Sigmoid colon (tissue), 7 donors: ENCODE results near the gene LONRF2. TPM values are rescaled to one million over a fixed set of nuclear protein-coding genes. Genes with fewer than 3 reads are reported as not detected.
"Not testable (repeated sequence)": the region's sequence is repeated elsewhere in the genome, so short reads cannot be mapped to it uniquely, and the experiment has no call there.

ENCODE experiments used
- DNase-seq: peaks from one replicate; pipeline ENCODE4 v3.0.0-alpha.2; 2019
- H3K27ac ChIP-seq, 4 donors: fragments of 200-600 bp; sonication (generic); one replicate each; pipeline ENCODE4 v1.5.1; 2016 to 2019; ENCODE audit warnings: mild to moderate bottlenecking in 1 of 4
- H3K27me3 ChIP-seq, 3 donors: fragments of 200-600 bp; sonication (generic); one replicate each; pipeline ENCODE4 v1.5.1; 2019; ENCODE audit warnings: mild to moderate bottlenecking in 1 of 3
- H3K36me3 ChIP-seq, 4 donors: fragments of 200-600 bp; sonication (generic); one replicate each; pipeline ENCODE4 v1.5.1; 2016 to 2019
- H3K4me1 ChIP-seq, 4 donors: fragments of 200-600 bp; sonication (generic); one replicate each; pipeline ENCODE4 v1.5.1; 2017 to 2019
- H3K4me3 ChIP-seq, 4 donors: fragments of 200-600 bp; sonication (generic); one replicate each; pipeline ENCODE4 v1.5.1; 2017 to 2019; ENCODE audit warnings: mild to moderate bottlenecking in 2 of 4, moderate library complexity in 1 of 4
- H3K9me3 ChIP-seq, 4 donors: fragments of 200-600 bp in 3 of 4; sonication (generic) in 3 of 4; one replicate each; pipeline versions ENCODE4 v1.5.1 to v1.6.1; 2013 to 2019
- EP300 ChIP-seq, 4 donors: sonication (generic); formaldehyde crosslinking; IDR thresholded peaks; one replicate each; pipeline ENCODE4 v1.6.1; 2017; ENCODE audit warnings: antibody characterized with exemption in 4 of 4
- POLR2A ChIP-seq, 2 donors: fragments of 450-650 bp; IDR thresholded peaks; one replicate each; pipeline ENCODE4 v1.6.1; 2016; ENCODE audit warnings: antibody characterized with exemption in 2 of 2, mild to moderate bottlenecking in 2 of 2, moderate library complexity in 2 of 2
- POLR2AphosphoS5 ChIP-seq, 4 donors: sonication (generic); formaldehyde crosslinking; IDR thresholded peaks; one replicate each; pipeline ENCODE4 v1.6.1; 2017; ENCODE audit warnings: antibody characterized with exemption in 4 of 4
- whole genome bisulfite sequencing, 2 donors: extraction: QIAGEN DNeasy Blood & Tissue Kit; methylation state at CpG; one replicate each; pipeline ENCODE4 v1.1.7; 2013; 5-methylcytosine and 5-hydroxymethylcytosine counted together
- intact Hi-C: fragments of 100-400 bp; cut with DNase I; formaldehyde crosslinking; loops from one replicate; pipeline ENCODE4 v1.15.1; 2023
- polyA plus RNA-seq, 3 donors: library from polyadenylated mRNA; stranded (reverse); fragments of 200-250 nt; gene quantifications; one replicate each; pipeline ENCODE4 v1.2.3, GENCODE V29; 2013
- total RNA-seq, 4 donors: library from RNA; depleted of rRNA; stranded (reverse); fragments of >200 nt; gene quantifications; one replicate each; pipeline ENCODE4 v1.1.0, GENCODE V29; 2016
- TF ChIP-seq, protein P1 (sequence below), 4 experiments: fragments of 450-650 bp in 3 of 4; fragments of 200-600 bp in 1 of 4; IDR thresholded peaks; one replicate each; pipeline ENCODE4 v1.5.1; 2016 to 2019; ENCODE audit warnings: antibody characterized with exemption in 4 of 4, mild to moderate bottlenecking in 3 of 4, moderate library complexity in 2 of 4
- donor health status: healthy with polysubstance abuse.
- donor health status: Bipolar disorder and iron deficiency.
- donor health status: healthy.

The LONRF2 gene
- total and polyA plus RNA-seq, 7 donors = under 0.01 to 25.8 (median 14.6) TPM

DNA sequence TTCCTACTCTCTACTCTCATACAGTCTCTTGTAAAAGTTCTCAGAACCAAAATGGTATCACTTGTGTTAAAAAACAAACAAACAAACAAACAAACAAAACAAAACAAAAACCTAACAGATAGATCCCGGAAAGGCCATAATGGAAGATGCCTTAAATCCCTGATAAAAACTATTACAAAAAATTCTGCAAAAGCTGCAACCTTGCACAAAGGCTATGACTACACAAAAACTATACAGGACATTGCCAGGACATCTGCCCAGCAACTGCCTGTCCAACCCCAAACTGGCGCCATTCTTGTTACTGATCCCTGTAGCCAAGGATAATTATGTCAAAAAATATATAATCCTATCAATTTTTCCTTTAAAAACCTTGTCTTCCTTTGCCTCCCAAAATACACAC, 36.3 kb upstream of the LONRF2 start:
- 91 to 94% methylated on average over 2 of the region's 2 CpGs for WGBS, 2 donors
- H3K9me3 ChIP-seq = peaks cover 0 to 6% (median 2%) of the 10 kb centered on the region in 4 donors
- H3K36me3 ChIP-seq = no peaks in the 10 kb centered on the region
- TF ChIP-seq, protein P1, sequence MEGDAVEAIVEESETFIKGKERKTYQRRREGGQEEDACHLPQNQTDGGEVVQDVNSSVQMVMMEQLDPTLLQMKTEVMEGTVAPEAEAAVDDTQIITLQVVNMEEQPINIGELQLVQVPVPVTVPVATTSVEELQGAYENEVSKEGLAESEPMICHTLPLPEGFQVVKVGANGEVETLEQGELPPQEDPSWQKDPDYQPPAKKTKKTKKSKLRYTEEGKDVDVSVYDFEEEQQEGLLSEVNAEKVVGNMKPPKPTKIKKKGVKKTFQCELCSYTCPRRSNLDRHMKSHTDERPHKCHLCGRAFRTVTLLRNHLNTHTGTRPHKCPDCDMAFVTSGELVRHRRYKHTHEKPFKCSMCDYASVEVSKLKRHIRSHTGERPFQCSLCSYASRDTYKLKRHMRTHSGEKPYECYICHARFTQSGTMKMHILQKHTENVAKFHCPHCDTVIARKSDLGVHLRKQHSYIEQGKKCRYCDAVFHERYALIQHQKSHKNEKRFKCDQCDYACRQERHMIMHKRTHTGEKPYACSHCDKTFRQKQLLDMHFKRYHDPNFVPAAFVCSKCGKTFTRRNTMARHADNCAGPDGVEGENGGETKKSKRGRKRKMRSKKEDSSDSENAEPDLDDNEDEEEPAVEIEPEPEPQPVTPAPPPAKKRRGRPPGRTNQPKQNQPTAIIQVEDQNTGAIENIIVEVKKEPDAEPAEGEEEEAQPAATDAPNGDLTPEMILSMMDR (IDR thresholded peaks at IDR 0.05) = no peak
- no peak for TF ChIP-seq EP300 (IDR thresholded peaks at IDR 0.05)
- no peak for TF ChIP-seq POLR2A (IDR thresholded peaks at IDR 0.05)
- no peak for TF ChIP-seq POLR2AphosphoS5 (IDR thresholded peaks at IDR 0.05)
- intact Hi-C loops = no loop called here
- no peak overlapping the region for H3K4me3 ChIP-seq
- no peaks in the 10 kb centered on the region for H3K4me1 ChIP-seq
- DNase-seq = no peak
- no peak overlapping the region for H3K27ac ChIP-seq
- no peaks in the 10 kb centered on the region for H3K27me3 ChIP-seq

DNA sequence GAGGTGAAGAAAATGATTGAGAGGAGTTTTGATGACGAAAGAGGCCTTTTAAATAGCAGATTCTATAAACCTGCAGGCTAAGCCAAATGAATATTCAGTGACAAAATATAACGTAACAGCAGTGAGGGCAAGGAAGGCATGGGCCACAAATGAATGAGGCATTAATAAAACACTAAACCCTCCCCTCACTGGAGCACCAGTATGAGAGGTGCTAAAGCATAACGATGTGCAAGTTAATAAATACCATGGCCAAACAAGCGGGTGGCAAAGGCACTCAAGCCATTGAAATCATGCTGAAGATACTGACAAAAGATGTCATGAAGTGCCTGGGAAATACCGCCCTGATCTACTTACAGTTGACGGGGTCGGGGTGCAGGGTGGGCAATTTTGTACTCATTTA, 30.2 kb upstream of the LONRF2 start:
- H3K4me3 ChIP-seq = no peak overlapping the region
- H3K27me3 ChIP-seq = no peaks in the 10 kb centered on the region
- intact Hi-C loops = no loop called here
- H3K27ac ChIP-seq = no peak overlapping the region
- WGBS, 2 donors = 69 to 83% methylated on average over 7 of the region's 7 CpGs
- H3K36me3 ChIP-seq = no peaks in the 10 kb centered on the region
- H3K9me3 ChIP-seq = no peaks in the 10 kb centered on the region
- no peaks in the 10 kb centered on the region for H3K4me1 ChIP-seq
- no peak for DNase-seq
- TF ChIP-seq EP300 (IDR thresholded peaks at IDR 0.05) (no peak), POLR2AphosphoS5 (IDR thresholded peaks at IDR 0.05) (no peak), POLR2A (IDR thresholded peaks at IDR 0.05) (no peak)
- TF ChIP-seq, protein P1 (IDR thresholded peaks at IDR 0.05) = no peak

DNA sequence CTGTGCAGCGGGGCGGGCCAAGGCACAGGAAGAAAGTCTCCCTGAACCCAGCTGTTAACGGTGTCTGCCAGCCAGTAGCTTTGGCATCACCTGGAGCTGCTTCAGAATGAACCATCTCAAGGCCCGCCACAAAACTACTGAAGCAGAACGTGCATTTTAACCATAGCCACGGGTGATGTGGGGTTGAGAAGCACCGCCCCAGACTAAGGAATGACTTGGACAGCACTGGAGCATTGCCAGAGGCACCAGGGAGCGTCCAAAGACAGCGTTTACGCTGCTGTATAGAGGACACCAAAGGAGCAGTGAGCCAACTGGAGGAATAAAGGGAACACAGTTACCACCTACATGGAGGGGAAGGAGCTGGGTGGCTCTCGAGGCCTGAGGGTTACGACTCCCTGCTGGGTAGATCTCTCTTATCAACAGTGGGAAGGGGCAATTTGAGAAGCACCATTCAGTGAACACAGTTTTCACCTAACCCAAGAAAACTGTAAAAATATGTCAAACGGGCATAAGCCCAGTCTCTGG, 28.4 kb upstream of the LONRF2 start:
- no peaks in the 10 kb centered on the region for H3K4me1 ChIP-seq
- 71 to 81% methylated on average over 13 of the region's 13 CpGs for WGBS, 2 donors
- H3K9me3 ChIP-seq = no peaks in the 10 kb centered on the region
- H3K27me3 ChIP-seq = no peaks in the 10 kb centered on the region
- H3K27ac ChIP-seq = no peak overlapping the region
- H3K36me3 ChIP-seq = no peaks in the 10 kb centered on the region
- TF ChIP-seq POLR2AphosphoS5 (IDR thresholded peaks at IDR 0.05) = no peak
- no peak for TF ChIP-seq EP300 (IDR thresholded peaks at IDR 0.05)
- TF ChIP-seq POLR2A (IDR thresholded peaks at IDR 0.05) = no peak
- TF ChIP-seq, protein P1 (IDR thresholded peaks at IDR 0.05) = no peak
- intact Hi-C loops = no loop called here
- H3K4me3 ChIP-seq = no peak overlapping the region
- no peak for DNase-seq

DNA sequence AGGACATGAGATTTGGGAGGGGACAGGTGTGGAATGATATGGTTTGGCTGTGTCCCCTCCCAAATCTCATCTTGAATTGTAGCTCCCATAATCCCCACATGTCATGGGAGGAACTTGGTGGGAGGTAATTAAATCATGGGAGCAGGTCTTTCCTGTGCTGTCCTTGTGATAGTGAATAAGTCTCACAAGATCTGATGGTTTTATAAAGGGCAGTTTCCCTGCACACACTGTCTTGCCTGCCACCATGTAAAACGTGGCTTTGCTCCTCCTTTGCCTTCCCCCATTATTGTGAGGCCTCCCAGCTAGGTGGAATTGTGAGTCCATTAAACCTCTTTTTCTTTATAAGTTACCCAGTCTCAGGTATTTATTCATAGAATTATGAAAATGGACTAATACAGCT, 22.8 kb upstream of the LONRF2 start:
- H3K9me3 ChIP-seq, intact Hi-C loops, DNase-seq, H3K27ac ChIP-seq, H3K27me3 ChIP-seq, H3K36me3 ChIP-seq, H3K4me1 ChIP-seq, H3K4me3 ChIP-seq: not testable (repeated sequence)
- WGBS, 2 donors = 12 to 37% methylated on average over 1 of the region's 1 CpG

DNA sequence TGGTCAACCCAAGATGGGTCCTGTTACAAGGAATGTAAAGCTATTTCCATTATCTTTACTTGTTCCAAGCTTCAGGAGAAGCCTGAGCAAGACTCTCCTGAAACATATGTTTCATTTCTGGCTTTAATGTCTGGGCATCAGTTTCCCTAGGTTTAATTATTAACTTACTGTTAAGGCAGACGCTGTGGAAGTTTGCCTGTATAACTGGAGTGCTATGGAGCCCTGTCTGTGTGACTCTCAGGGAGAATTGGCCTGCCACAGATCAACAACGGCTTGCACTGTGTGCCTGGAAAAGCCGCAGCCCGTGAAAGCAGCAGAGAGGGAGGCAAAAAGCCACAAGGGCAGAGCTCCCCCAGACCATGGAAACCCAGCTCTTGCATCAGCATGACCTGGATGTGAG, 22.1 kb upstream of the LONRF2 start:
- intact Hi-C loops = no loop called here
- 48 to 74% methylated on average over 4 of the region's 4 CpGs for WGBS, 2 donors

DNA sequence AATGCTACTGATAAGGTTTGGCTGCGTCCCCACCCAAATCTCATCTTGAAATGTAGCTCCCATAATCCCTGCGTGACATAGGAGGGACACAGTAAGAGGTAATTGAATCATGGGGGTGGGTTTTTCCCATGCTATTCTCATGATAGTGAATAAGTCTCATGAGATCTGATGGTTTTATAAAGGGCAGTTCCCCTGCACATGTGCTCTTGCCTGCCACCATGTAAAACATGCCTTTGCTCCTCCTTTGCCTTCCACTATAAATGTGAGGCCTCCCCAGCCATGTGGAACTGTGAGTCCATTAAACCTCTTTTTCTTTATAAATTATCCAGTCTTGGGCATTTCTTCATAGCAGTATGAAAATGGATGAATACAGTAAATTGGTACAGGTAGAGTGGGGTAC, 20.2 kb upstream of the LONRF2 start:
- DNase-seq, H3K27me3 ChIP-seq, intact Hi-C loops, H3K4me3 ChIP-seq, H3K9me3 ChIP-seq, H3K4me1 ChIP-seq, H3K27ac ChIP-seq, H3K36me3 ChIP-seq: not testable (repeated sequence)
- WGBS, 2 donors = 91 to 92% methylated on average over 2 of the region's 2 CpGs

More for the DNA sequence above, 22.1 kb upstream of the LONRF2 start:
- no peak overlapping the region for H3K27ac ChIP-seq
- H3K27me3 ChIP-seq = no peaks in the 10 kb centered on the region
- H3K9me3 ChIP-seq = no peaks in the 10 kb centered on the region
- H3K36me3 ChIP-seq = no peaks in the 10 kb centered on the region
- H3K4me1 ChIP-seq = no peaks in the 10 kb centered on the region
- H3K4me3 ChIP-seq = no peak overlapping the region
- DNase-seq = no peak
- TF ChIP-seq POLR2A (IDR thresholded peaks at IDR 0.05) = no peak
- TF ChIP-seq POLR2AphosphoS5 (IDR thresholded peaks at IDR 0.05) = no peak
- TF ChIP-seq EP300 (IDR thresholded peaks at IDR 0.05) = no peak
- TF ChIP-seq, protein P1 (IDR thresholded peaks at IDR 0.05) = no peak
